ENCODE results near the gene PLD6.

- no peak for TF ChIP-seq REST (IDR thresholded peaks at IDR 0.05; ENCODE audit: insufficient read depth in 1 of 2, low read depth in 2 of 2, low read length in 2 of 2)
- no peak for TF ChIP-seq TAF1 (IDR thresholded peaks at IDR 0.05; ENCODE audit: borderline replicate concordance, insufficient read depth, low read length)
- TF ChIP-seq SIN3A (IDR thresholded peaks at IDR 0.05; ENCODE audit: borderline replicate concordance, insufficient read depth, low read length) = no peak
- no peak for TF ChIP-seq POLR2AphosphoS5 (IDR thresholded peaks at IDR 0.05; ENCODE audit: low read depth, low read length)
- TF ChIP-seq FOXP2 (optimal IDR thresholded peaks at IDR 0.05; ENCODE audit: borderline replicate concordance, extremely low read depth, extremely low read length, insufficient read depth) = no peak
Measured at GRCh38 chr17:17156107-17156506, 50.0 kb downstream of the PLD6 start.
